PC-9 (cell line): ENCODE measurements around the gene NKAIN1. TPM values are rescaled to one million over a fixed set of nuclear protein-coding genes. Genes with fewer than 3 reads are reported as not detected.

Source experiments
- BruUV-seq: library from RNA; stranded (reverse); fragments of 400-500 nt; replicated peaks from 2 replicates; lab custom pipeline; 2021; lab: Mats Ljungman, UMichigan
- CTCF ChIA-PET: fragments of 300-600 bp; sonication (Branson Sonifier 250); formaldehyde crosslinking; loops from one replicate; lab custom pipeline; 2022; ENCODE audit warnings: antibody characterized with exemption; lab: Charles Lee
- POLR2A ChIA-PET: fragments of 300-600 bp; sonication (Branson Sonifier 250); formaldehyde crosslinking; loops from one replicate; lab custom pipeline; 2022; ENCODE audit warnings: antibody characterized with exemption; ENCODE audit not compliant: unreplicated experiment; lab: Charles Lee
- DNase-seq, 2 experiments: peaks; one replicate each; pipeline versions ENCODE4 v3.0.0 to v3.0.0-alpha.2; 2015 to 2022; ENCODE audit warnings: mixed read lengths in 1 of 2
- H2AFZ ChIP-seq: fragments of 200-600 bp; sonication (generic); 2 replicates; pipeline ENCODE4 v1.8.1; 2017; ENCODE audit warnings: antibody characterized with exemption
- H3F3A ChIP-seq: fragments of 200-600 bp; sonication (generic); 2 replicates; pipeline ENCODE4 v1.8.1; 2017; ENCODE audit warnings: antibody characterized with exemption, mild to moderate bottlenecking, low read depth; ENCODE audit not compliant: insufficient read depth
- H3K27ac ChIP-seq: fragments of 200-600 bp; sonication (generic); 2 replicates; pipeline ENCODE4 v1.6.1; 2016; ENCODE audit warnings: mixed run types
- H3K27me3 ChIP-seq: fragments of 200-600 bp; sonication (generic); 2 replicates; pipeline ENCODE4 v1.6.1; 2016; ENCODE audit warnings: low read depth, mixed run types; ENCODE audit not compliant: insufficient read depth
- H3K36me3 ChIP-seq: fragments of 200-600 bp; sonication (generic); 2 replicates; pipeline ENCODE4 v1.6.1; 2016; ENCODE audit warnings: low read depth, mixed run types
- H3K4me1 ChIP-seq: fragments of 200-600 bp; sonication (generic); replicated peaks from 2 replicates; pipeline ENCODE4 v1.6.1; 2016; ENCODE audit warnings: mixed run types; ENCODE audit not compliant: insufficient read depth
- H3K4me2 ChIP-seq: fragments of 200-600 bp; sonication (generic); 2 replicates; pipeline ENCODE4 v1.6.1; 2017; ENCODE audit warnings: mixed run types
- H3K4me3 ChIP-seq: fragments of 200-600 bp; sonication (generic); 2 replicates; pipeline ENCODE4 v1.6.1; 2016; ENCODE audit warnings: mixed run types
- H3K79me2 ChIP-seq: fragments of 200-600 bp; sonication (generic); 2 replicates; pipeline ENCODE4 v1.6.1; 2017; ENCODE audit warnings: low read depth, mixed run types
- H3K9me2 ChIP-seq: fragments of 200-600 bp; sonication (generic); 2 replicates; pipeline ENCODE4 v1.8.1; 2017; ENCODE audit warnings: mild to moderate bottlenecking; ENCODE audit not compliant: insufficient read depth
- H3K9me3 ChIP-seq: fragments of 200-600 bp; sonication (generic); 2 replicates; pipeline ENCODE4 v1.8.1; 2016; ENCODE audit warnings: low read depth; ENCODE audit not compliant: insufficient read depth
- H4K20me1 ChIP-seq: fragments of 200-600 bp; sonication (generic); 2 replicates; pipeline ENCODE4 v1.8.1; 2017; ENCODE audit not compliant: insufficient read depth
- EZH2 ChIP-seq: fragments of 200-600 bp; sonication (generic); IDR thresholded peaks from 2 replicates; pipeline ENCODE4 v1.8.0; 2017; ENCODE audit warnings: antibody characterized with exemption, low read depth
- intact Hi-C: fragments of 100-400 bp; cut with micrococcal nuclease; formaldehyde crosslinking; loops from one replicate; pipeline ENCODE4 v1.10.0; 2022; ENCODE audit not compliant: unreplicated experiment
- total RNA-seq: library from RNA; stranded (reverse); gene quantifications from 2 replicates; pipeline ENCODE4 v1.2.3, GENCODE V29; 2021
- TF ChIP-seq, protein P1 (sequence below): fragments of 200-600 bp; sonication (generic); conservative IDR thresholded peaks from 2 replicates; pipeline ENCODE4 v1.6.1; 2017; ENCODE audit warnings: mixed run types, antibody characterized with exemption, mild to moderate bottlenecking, moderate library complexity

Gene NKAIN1
- total RNA-seq, 1 experiment from 2014 or later, result 0.96 TPM

GRCh38 chr1:31133368-31133767, 106.3 kb downstream of the NKAIN1 start:
- CTCF ChIA-PET, result no interaction called here
- Histone ChIP-seq H3K27ac (no peak overlapping the region), H3K9me3 (no peaks in the 10 kb centered on the region), H3F3A (no peaks in the 10 kb centered on the region), H3K4me1 (no peaks in the 10 kb centered on the region), H3K4me3 (no peak overlapping the region), H2AFZ (no peak overlapping the region), H3K27me3 (no peaks in the 10 kb centered on the region), H3K79me2 (no peaks in the 10 kb centered on the region), H3K36me3 (no peaks in the 10 kb centered on the region), H3K4me2 (no peak overlapping the region), H3K9me2 (no peaks in the 10 kb centered on the region), H4K20me1 (no peaks in the 10 kb centered on the region)
- intact Hi-C loops, result no loop called here
- no peak for DNase-seq
- POLR2A ChIA-PET, result no interaction called here
- TF ChIP-seq EZH2, result no peak
- TF ChIP-seq, protein P1, sequence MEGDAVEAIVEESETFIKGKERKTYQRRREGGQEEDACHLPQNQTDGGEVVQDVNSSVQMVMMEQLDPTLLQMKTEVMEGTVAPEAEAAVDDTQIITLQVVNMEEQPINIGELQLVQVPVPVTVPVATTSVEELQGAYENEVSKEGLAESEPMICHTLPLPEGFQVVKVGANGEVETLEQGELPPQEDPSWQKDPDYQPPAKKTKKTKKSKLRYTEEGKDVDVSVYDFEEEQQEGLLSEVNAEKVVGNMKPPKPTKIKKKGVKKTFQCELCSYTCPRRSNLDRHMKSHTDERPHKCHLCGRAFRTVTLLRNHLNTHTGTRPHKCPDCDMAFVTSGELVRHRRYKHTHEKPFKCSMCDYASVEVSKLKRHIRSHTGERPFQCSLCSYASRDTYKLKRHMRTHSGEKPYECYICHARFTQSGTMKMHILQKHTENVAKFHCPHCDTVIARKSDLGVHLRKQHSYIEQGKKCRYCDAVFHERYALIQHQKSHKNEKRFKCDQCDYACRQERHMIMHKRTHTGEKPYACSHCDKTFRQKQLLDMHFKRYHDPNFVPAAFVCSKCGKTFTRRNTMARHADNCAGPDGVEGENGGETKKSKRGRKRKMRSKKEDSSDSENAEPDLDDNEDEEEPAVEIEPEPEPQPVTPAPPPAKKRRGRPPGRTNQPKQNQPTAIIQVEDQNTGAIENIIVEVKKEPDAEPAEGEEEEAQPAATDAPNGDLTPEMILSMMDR, result no peak
- no TSS peak for BruUV-seq

Other genes with a start within 250 kb of the NKAIN1 start
- 99.2 and 117 TPM in 2 replicates for gene PUM1, start 174.2 kb downstream of the NKAIN1 start, total RNA-seq
- gene SNRNP40, start 56.9 kb upstream of the NKAIN1 start, total RNA-seq, result 56.0 and 59.5 TPM in 2 replicates
- gene ZCCHC17, start 57.1 kb upstream of the NKAIN1 start, total RNA-seq, result 25.8 and 26.8 TPM in 2 replicates
- not detected in 2 replicates for gene FABP3, start 133.2 kb upstream of the NKAIN1 start, total RNA-seq
- 36.0 and 44.0 TPM in 2 replicates for gene SERINC2, start 173.3 kb upstream of the NKAIN1 start, total RNA-seq